IMR-90 (cell line): ENCODE results near the gene CCDC180. TPM values are rescaled to one million over a fixed set of nuclear protein-coding genes. Genes with fewer than 3 reads are reported as not detected.

Experiments used
- ATAC-seq: fragments of 200-7000 bp; cut with Tn5 transposase; 2 replicates; pipeline ENCODE4 v1.9.1; 2020; ENCODE audit warnings: low read depth, mild to moderate bottlenecking, moderate library complexity
- BruUV-seq: library from RNA; stranded (reverse); fragments of 400-500 nt; replicated peaks from 2 replicates; lab custom pipeline; 2021; lab: Mats Ljungman, UMichigan
- CTCF ChIA-PET: fragments of 300-600 bp; formaldehyde crosslinking; extraction: SDS; loops from one replicate; lab custom pipeline; 2021; ENCODE audit warnings: antibody characterized with exemption; lab: Yijun Ruan, JAX
- POLR2A ChIA-PET: fragments of 300-600 bp; sonication (Branson Sonifier 250); formaldehyde crosslinking; loops from one replicate; lab custom pipeline; 2022; ENCODE audit warnings: antibody characterized with exemption; ENCODE audit not compliant: unreplicated experiment; lab: Charles Lee
- DNase-seq: peaks from one replicate; pipeline ENCODE4 v3.0.0; 2013
- H2AFZ ChIP-seq: replicated peaks from 2 replicates; pipeline ENCODE3; 2013; ENCODE audit warnings: low read length, mild to moderate bottlenecking; ENCODE audit not compliant: poor library complexity
- H2AK5ac ChIP-seq: 2 replicates; pipeline ENCODE4 v1.6.1; 2013; ENCODE audit warnings: low read depth, low read length, inconsistent platforms
- H2AK9ac ChIP-seq: replicated peaks from 2 replicates; pipeline ENCODE3; 2013; ENCODE audit warnings: mild to moderate bottlenecking, low read depth, low read length, moderate library complexity; ENCODE audit not compliant: poor library complexity
- H2BK120ac ChIP-seq: 2 replicates; pipeline ENCODE4 v1.6.1; 2013; ENCODE audit warnings: low read depth, low read length, inconsistent platforms
- H2BK15ac ChIP-seq: 3 replicates; pipeline ENCODE4 v1.6.1; 2013; ENCODE audit warnings: low read depth, low read length, inconsistent platforms
- H2BK20ac ChIP-seq: 2 replicates; pipeline ENCODE4 v1.6.1; 2013; ENCODE audit warnings: low read depth, mild to moderate bottlenecking, inconsistent platforms, low read length, moderate library complexity
- H2BK5ac ChIP-seq: 2 replicates; pipeline ENCODE4 v1.6.1; 2013; ENCODE audit warnings: mild to moderate bottlenecking, low read depth, low read length, inconsistent platforms; ENCODE audit not compliant: poor library complexity, severe bottlenecking
- H3K14ac ChIP-seq: replicated peaks from 2 replicates; pipeline ENCODE4 v1.6.1; 2013; ENCODE audit warnings: low read depth, low read length, inconsistent platforms
- H3K18ac ChIP-seq: 2 replicates; pipeline ENCODE4 v1.6.1; 2013; ENCODE audit warnings: low read depth, low read length, control low read depth
- H3K23ac ChIP-seq: 2 replicates; pipeline ENCODE4 v1.6.1; 2013; ENCODE audit warnings: low read depth, low read length, inconsistent platforms
- H3K27ac ChIP-seq: 2 replicates; pipeline ENCODE4 v1.5.1; 2013; ENCODE audit warnings: mild to moderate bottlenecking, control low read depth, low read length; ENCODE audit not compliant: insufficient read depth
- H3K27me3 ChIP-seq: 2 replicates; pipeline ENCODE4 v1.6.1; 2013; ENCODE audit warnings: low read length; ENCODE audit not compliant: control insufficient read depth, insufficient read depth
- H3K36me3 ChIP-seq: 2 replicates; pipeline ENCODE4 v1.6.1; 2013; ENCODE audit warnings: low read length, mixed read lengths; ENCODE audit not compliant: control insufficient read depth, insufficient read depth
- H3K4ac ChIP-seq: 2 replicates; pipeline ENCODE4 v1.6.1; 2013; ENCODE audit warnings: low read depth, low read length, inconsistent platforms
- H3K4me1 ChIP-seq: 2 replicates; pipeline ENCODE4 v1.6.1; 2013; ENCODE audit warnings: low read length, mixed read lengths; ENCODE audit not compliant: control insufficient read depth, insufficient read depth
- H3K4me2 ChIP-seq: 2 replicates; pipeline ENCODE4 v1.6.1; 2013; ENCODE audit warnings: low read depth, mild to moderate bottlenecking, control low read depth, low read length, moderate library complexity
- H3K4me3 ChIP-seq: 2 replicates; pipeline ENCODE4 v1.5.1; 2013; ENCODE audit warnings: low read depth, mild to moderate bottlenecking, control low read depth, low read length, moderate library complexity; ENCODE audit not compliant: insufficient read depth
- H3K56ac ChIP-seq: 2 replicates; pipeline ENCODE4 v1.6.1; 2013; ENCODE audit warnings: low read length, inconsistent platforms; ENCODE audit not compliant: insufficient read depth; ENCODE audit errors: extremely low read depth
- H3K79me1 ChIP-seq, 2 experiments: 2 replicates each; pipeline ENCODE4 v1.6.1; 2013; ENCODE audit warnings: low read length in 2 of 2, inconsistent platforms in 1 of 2, low read depth in 1 of 2
- H3K9ac ChIP-seq: 2 replicates; pipeline ENCODE4 v1.6.1; 2013; ENCODE audit warnings: low read depth, low read length, control low read depth
- H3K9me1 ChIP-seq: 2 replicates; pipeline ENCODE4 v1.6.1; 2013; ENCODE audit warnings: low read length, inconsistent platforms; ENCODE audit not compliant: insufficient read depth
- H3K9me3 ChIP-seq: 2 replicates; pipeline ENCODE4 v1.6.1; 2013; ENCODE audit warnings: low read length; ENCODE audit not compliant: control insufficient read depth, insufficient read depth
- H4K20me1 ChIP-seq: 2 replicates; pipeline ENCODE4 v1.6.1; 2013; ENCODE audit warnings: low read length, inconsistent platforms; ENCODE audit not compliant: insufficient read depth
- H4K5ac ChIP-seq: 2 replicates; pipeline ENCODE4 v1.6.1; 2013; ENCODE audit warnings: mild to moderate bottlenecking, low read depth, low read length, control low read depth
- H4K8ac ChIP-seq, 2 experiments: 2 replicates each; pipeline ENCODE4 v1.6.1; 2013; ENCODE audit warnings: low read depth in 2 of 2, low read length in 2 of 2, control low read depth in 1 of 2, inconsistent platforms in 1 of 2
- H4K91ac ChIP-seq: 2 replicates; pipeline ENCODE4 v1.6.1; 2013; ENCODE audit warnings: low read depth, low read length, inconsistent platforms; ENCODE audit not compliant: insufficient read depth
- BHLHE40 ChIP-seq: fragments of 150-350 bp; IDR thresholded peaks from 2 replicates; pipeline ENCODE4 v1.6.1; 2016; ENCODE audit warnings: mild to moderate bottlenecking, low read depth, low read length
- CHD1 ChIP-seq: IDR thresholded peaks from 2 replicates; pipeline ENCODE4 v1.6.1; 2012; ENCODE audit warnings: low read depth, low read length, improper control_type of control experiment
- ELK1 ChIP-seq: fragments of 150-350 bp; IDR thresholded peaks from 2 replicates; pipeline ENCODE4 v1.6.1; 2016; ENCODE audit warnings: low read depth, mild to moderate bottlenecking, low read length, moderate library complexity, borderline replicate concordance
- MAZ ChIP-seq: IDR thresholded peaks from 2 replicates; pipeline ENCODE4 v1.6.1; 2012; ENCODE audit warnings: low read depth, mild to moderate bottlenecking, low read length, improper control_type of control experiment, moderate library complexity, borderline replicate concordance
- MXI1 ChIP-seq: IDR thresholded peaks from 2 replicates; pipeline ENCODE4 v1.6.1; 2012; ENCODE audit warnings: low read depth, mild to moderate bottlenecking, low read length, moderate library complexity, borderline replicate concordance
- RFX5 ChIP-seq: IDR thresholded peaks from 2 replicates; pipeline ENCODE4 v1.8.0; 2012; ENCODE audit warnings: low read depth, mild to moderate bottlenecking, low read length, moderate library complexity
- WGBS, 2 experiments: methylation state at CpG; one replicate each; pipeline versions ENCODE4 v1.1.5 to v1.1.7; 2013; ENCODE audit warnings: missing lambda C conversion rate in 2 of 2; ENCODE audit not compliant: insufficient read length in 1 of 2; ENCODE audit errors: extremely low coverage in 2 of 2; 5-methylcytosine and 5-hydroxymethylcytosine counted together
- dilution Hi-C: fragments of 300-500 bp; cut with HindIII; formaldehyde crosslinking; loops from one replicate; pipeline ENCODE4 v1.14.3; 2018; ENCODE audit warnings: low sequenced_read_pairs; ENCODE audit not compliant: unreplicated experiment
- in situ Hi-C: fragments of 300-500 bp; cut with MboI; formaldehyde crosslinking; loops from 3 replicates; pipeline ENCODE4 v1.14.3; 2019; ENCODE audit warnings: low sequenced_read_pairs, inconsistent platforms, mixed read lengths
- intact Hi-C: fragments of 100-400 bp; cut with micrococcal nuclease; formaldehyde crosslinking; loops from 2 replicates; pipeline ENCODE4 v1.10.0; 2022
- polyA plus RNA-seq, 3 experiments: library from polyadenylated mRNA; depleted of rRNA; stranded (reverse); fragments of >200 nt; gene quantifications; 2 replicates each; pipeline ENCODE4 v1.2.3, GENCODE V29; 2012; ENCODE audit warnings: low replicate concordance in 1 of 3
- total RNA-seq: library from RNA; depleted of rRNA; stranded (reverse); fragments of >200 nt; gene quantifications from 2 replicates; pipeline ENCODE4 v1.2.3, GENCODE V29; 2012

Gene CCDC180
- total and polyA plus RNA-seq, 2 of the 4 experiments (the other 2 are of a cell fraction) = 0.24 to 0.90 TPM

- Histone ChIP-seq H4K8ac (no peak overlapping the region), H3K4me1 (no peaks in the 10 kb centered on the region), H3K18ac (no peak overlapping the region), H2AFZ (no peak overlapping the region), H3K27ac (no peak overlapping the region), H4K20me1 (no peaks in the 10 kb centered on the region), H2BK120ac (no peak overlapping the region), H3K27me3 (no peaks in the 10 kb centered on the region), H3K4ac (no peak overlapping the region), H3K9me1 (no peaks in the 10 kb centered on the region; the same call in 1 of the 2 replicates), H4K91ac (no peak overlapping the region), H3K14ac (no peak overlapping the region), H3K36me3 (0 out of 2 replicates have a peak, but pooled peaks cover 2% of the 10 kb centered on the region), H3K56ac (no peak overlapping the region), H2BK15ac (no peak overlapping the region), H3K4me3 (no peak overlapping the region), H2BK20ac (no peak overlapping the region), H4K5ac (no peak overlapping the region), H3K23ac (no peak overlapping the region), H3K9me3 (no peaks in the 10 kb centered on the region), H3K79me1 (no peaks in the 10 kb centered on the region), H2AK9ac (no peak overlapping the region), H3K4me2 (no peak overlapping the region), H3K9ac (no peak overlapping the region), H2BK5ac (no peak overlapping the region), H2AK5ac (no peak overlapping the region)
- DNase-seq (no peak), ATAC-seq (no peak)
- intact Hi-C loops = no loop called here
- ChIA-PET CTCF (no interaction called here), POLR2A (no interaction called here)
- 20% methylated on average over 1 of the region's 6 CpGs; no CpG with 5 or more reads in 1 of the 2 experiments for WGBS, 2 experiments
- BruUV-seq = no TSS peak
- in situ Hi-C loops = no loop called here
- TF ChIP-seq ELK1 (no peak), MXI1 (no peak), MAZ (no peak), RFX5 (no peak), CHD1 (no peak), BHLHE40 (no peak)
- dilution Hi-C loops = no loop called here
Observed at GRCh38 chr9:97276310-97276852, 31.1 kb upstream of the CCDC180 start.
